Activated CD8-positive, alpha-beta T cell treated with anti-CD3 and anti-CD28 coated beads for 36 hours (primary cell): ENCODE results near the gene ZMYM4. TPM values are rescaled to one million over a fixed set of nuclear protein-coding genes. Genes with fewer than 3 reads are reported as not detected.
A peak's percentile ranks its signal among the peaks of the same experiment; 100 is the strongest.

Source experiments
- ATAC-seq: fragments of 200-7000 bp; cut with Tn5 transposase; one replicate; pipeline ENCODE4 v1.10.0; 2021; ENCODE audit warnings: mild to moderate bottlenecking, moderate library complexity
- CTCF ChIA-PET: fragments of 350-600 bp; sonication (Branson Sonifier 250); formaldehyde crosslinking; loops from one replicate; lab custom pipeline; 2021; ENCODE audit warnings: antibody characterized with exemption; lab: Charles Lee
- POLR2A ChIA-PET: fragments of 350-600 bp; sonication (Branson Sonifier 250); formaldehyde crosslinking; loops from one replicate; lab custom pipeline; 2021; ENCODE audit warnings: antibody characterized with exemption; lab: Charles Lee
- DNase-seq: peaks from one replicate; pipeline ENCODE4 v3.0.0-alpha.2; 2020
- H3K27ac Mint-ChIP-seq: one replicate; pipeline ENCODE4 v1.8.0; 2021; ENCODE audit warnings: mild to moderate bottlenecking, mixed read lengths
- H3K27me3 Mint-ChIP-seq: one replicate; pipeline ENCODE4 v1.8.0; 2021; ENCODE audit warnings: mixed read lengths
- H3K36me3 Mint-ChIP-seq: one replicate; pipeline ENCODE4 v1.8.0; 2021; ENCODE audit warnings: low read depth, mixed read lengths
- H3K4me1 Mint-ChIP-seq: one replicate; pipeline ENCODE4 v1.8.0; 2021; ENCODE audit warnings: low read depth, mixed read lengths
- H3K4me3 Mint-ChIP-seq: one replicate; pipeline ENCODE4 v1.8.0; 2021; ENCODE audit warnings: mild to moderate bottlenecking, moderate library complexity, mixed read lengths
- H3K9me3 Mint-ChIP-seq: one replicate; pipeline ENCODE4 v1.8.0; 2021; ENCODE audit warnings: mixed read lengths
- intact Hi-C: fragments of 100-400 bp; cut with micrococcal nuclease; formaldehyde crosslinking; loops from one replicate; pipeline ENCODE4 v1.10.0; 2022
- total RNA-seq, 2 experiments: library from RNA; stranded (reverse); gene quantifications; one replicate each; pipeline ENCODE4 v1.2.3, GENCODE V29; 2021
- TF ChIP-seq, protein P1 (sequence below): fragments of 200-600 bp; IDR thresholded peaks from one replicate; pipeline ENCODE4 v1.8.0; 2022; ENCODE audit warnings: antibody characterized with exemption, mild to moderate bottlenecking

Gene ZMYM4
- 10 to 100 TPM; 26.0 to 31.6 TPM for total RNA-seq

DNA sequence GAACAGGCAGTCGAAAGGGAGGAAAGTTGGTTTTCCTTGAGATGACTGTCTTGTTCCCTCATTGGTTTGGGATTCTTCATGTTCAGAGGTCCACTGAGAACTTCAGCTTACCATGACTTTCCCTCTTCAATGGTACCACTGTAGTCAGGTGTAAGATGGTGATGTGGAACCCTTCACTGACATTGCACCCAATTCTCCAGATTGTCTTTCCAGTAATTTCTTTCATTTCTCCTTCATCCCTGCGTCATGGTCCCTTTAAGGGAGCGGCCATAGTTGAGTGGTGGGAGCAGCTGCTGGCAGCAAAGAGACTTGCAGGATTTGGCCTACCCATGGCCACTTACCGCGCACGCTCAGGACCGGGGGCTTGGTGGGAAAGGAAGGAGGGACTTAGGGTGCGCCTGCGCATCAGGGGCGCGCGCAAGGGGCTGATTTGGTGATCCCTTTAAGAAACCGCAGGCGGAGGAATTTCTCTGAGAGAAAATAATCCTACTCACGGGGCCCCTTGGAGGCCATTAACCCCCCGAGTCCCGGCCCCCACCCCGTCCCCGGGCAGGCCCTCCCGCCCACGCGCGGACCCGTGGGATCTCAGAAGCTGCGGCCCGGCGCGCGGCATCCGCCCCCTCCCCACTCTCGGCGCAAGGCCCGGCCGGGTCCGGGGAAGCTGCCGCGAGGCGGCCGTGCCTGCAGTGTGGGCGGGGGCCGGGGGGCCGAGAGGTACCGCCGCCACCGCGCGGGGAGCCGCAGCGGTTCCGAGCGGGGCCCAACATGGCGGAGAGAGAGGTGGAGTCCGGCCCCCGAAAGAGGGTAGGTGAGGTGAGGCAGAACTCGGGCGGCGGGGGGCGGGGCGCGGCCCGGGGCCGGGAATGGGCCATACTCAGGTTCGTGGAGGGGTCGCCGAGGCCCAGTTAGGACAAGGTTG lies at the start of gene ZMYM4:
ZMYM4 (plus strand) TSS at position 428 of the 919 bp plus-strand sequence; CDS start at position 766, 338 bp downstream.
- H3K27me3 Mint-ChIP-seq = peaks cover 5% of the 10 kb centered on the region
- TF ChIP-seq, protein P1, sequence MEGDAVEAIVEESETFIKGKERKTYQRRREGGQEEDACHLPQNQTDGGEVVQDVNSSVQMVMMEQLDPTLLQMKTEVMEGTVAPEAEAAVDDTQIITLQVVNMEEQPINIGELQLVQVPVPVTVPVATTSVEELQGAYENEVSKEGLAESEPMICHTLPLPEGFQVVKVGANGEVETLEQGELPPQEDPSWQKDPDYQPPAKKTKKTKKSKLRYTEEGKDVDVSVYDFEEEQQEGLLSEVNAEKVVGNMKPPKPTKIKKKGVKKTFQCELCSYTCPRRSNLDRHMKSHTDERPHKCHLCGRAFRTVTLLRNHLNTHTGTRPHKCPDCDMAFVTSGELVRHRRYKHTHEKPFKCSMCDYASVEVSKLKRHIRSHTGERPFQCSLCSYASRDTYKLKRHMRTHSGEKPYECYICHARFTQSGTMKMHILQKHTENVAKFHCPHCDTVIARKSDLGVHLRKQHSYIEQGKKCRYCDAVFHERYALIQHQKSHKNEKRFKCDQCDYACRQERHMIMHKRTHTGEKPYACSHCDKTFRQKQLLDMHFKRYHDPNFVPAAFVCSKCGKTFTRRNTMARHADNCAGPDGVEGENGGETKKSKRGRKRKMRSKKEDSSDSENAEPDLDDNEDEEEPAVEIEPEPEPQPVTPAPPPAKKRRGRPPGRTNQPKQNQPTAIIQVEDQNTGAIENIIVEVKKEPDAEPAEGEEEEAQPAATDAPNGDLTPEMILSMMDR = no peak

DNA sequence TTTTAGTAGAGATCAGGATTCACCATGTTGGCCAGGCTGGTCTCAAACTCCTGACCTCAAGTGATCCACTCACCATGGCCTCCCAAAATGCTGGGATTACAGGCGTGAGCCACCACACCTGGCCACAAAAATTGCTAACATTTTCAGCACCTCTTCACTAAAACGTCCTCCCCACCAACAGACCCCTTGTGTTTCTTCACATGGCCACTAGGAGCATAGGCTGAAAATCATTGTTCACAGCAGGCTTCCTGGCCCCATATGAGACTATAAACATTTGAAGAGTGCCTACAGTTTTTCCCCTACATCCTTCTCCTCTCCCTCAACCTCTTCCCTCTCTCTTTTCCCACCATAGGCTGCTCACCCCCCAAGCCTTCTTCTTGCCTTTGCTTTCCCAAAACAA lies 47.5 kb upstream of the ZMYM4 start:
- H3K4me3 Mint-ChIP-seq = no peak overlapping the region
- intact Hi-C loops = no loop called here
- CTCF ChIA-PET = interaction anchor here (1.2 kb wide), 1 partner anchor 128 kb away, joined by 3 read pairs; no protein-coding TSS in a partner anchor
- no peaks in the 10 kb centered on the region for H3K36me3 Mint-ChIP-seq
- H3K27me3 Mint-ChIP-seq = no peaks in the 10 kb centered on the region
- POLR2A ChIA-PET = no interaction called here
- no peaks in the 10 kb centered on the region for H3K9me3 Mint-ChIP-seq
- no peak overlapping the region for H3K27ac Mint-ChIP-seq
- ATAC-seq = peak; percentile 77
- DNase-seq = peak; percentile 16
- TF ChIP-seq, protein P1 = peak; percentile 60
- H3K4me1 Mint-ChIP-seq = no peaks in the 10 kb centered on the region

More for the DNA sequence above, at the start of gene ZMYM4:
- Mint-ChIP-seq H3K36me3 (peaks cover 13% of the 10 kb centered on the region), H3K4me3 (peak within 1 kb of the TSS; percentile 83), H3K9me3 (no peaks in the 10 kb centered on the region), H3K4me1 (peaks cover 39% of the 10 kb centered on the region), H3K27ac (peak within 1 kb of the TSS; percentile 94)
- CTCF ChIA-PET = interaction anchor here (1.5 kb wide), 1 partner anchor 66 kb away, joined by 3 read pairs; no protein-coding TSS in a partner anchor
- intact Hi-C loops = loop anchor here (10.0 kb wide), 1 partner anchor 64 kb away; no protein-coding TSS in a partner anchor
- peak; percentile 94 for DNase-seq
- peak; percentile 98 for ATAC-seq
- POLR2A ChIA-PET = interaction anchor here (0.7 to 1.3 kb wide), 5 partner anchors 17 to 501 kb away, joined by 3 to 5 read pairs (median 3); partner anchors contain the start of genes CLSPN and SFPQ

DNA sequence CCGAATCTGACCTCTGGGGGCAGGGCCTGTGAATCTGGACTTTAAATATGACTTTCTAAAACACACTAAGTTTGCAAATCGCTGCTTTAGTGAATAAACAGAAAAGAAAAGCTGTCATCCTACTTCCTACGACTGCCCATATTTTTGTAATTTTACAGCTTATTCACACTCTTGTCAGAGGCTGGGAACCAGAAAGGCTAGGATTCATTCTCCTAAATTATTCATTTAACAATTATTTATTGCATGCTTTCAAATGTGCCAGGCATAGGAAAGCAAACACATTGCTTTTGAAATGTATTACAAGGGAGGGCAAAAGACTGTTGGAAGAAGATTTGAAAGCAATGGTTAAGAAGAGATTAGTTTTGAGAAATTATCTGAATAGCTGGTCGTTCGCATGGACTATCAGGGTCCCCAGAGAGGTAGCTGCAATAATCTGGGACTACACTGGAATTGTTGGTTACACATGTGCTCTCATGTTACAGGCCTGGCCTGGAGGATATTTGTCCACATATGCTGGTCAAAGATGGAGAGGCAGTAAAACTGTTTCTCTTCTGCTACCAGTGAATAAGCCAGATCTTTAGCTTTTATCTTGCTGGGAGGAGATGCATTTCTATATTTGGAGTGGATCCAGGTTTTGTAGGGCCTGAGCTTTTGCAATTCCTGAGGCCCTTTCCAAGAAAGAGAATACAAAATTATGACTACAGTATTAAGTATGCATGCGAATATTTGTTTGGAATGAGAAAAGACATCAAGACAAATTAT lies 46.0 kb upstream of the ZMYM4 start:
- Mint-ChIP-seq H3K4me1 (no peaks in the 10 kb centered on the region), H3K27ac (no peak overlapping the region), H3K36me3 (no peaks in the 10 kb centered on the region), H3K9me3 (no peaks in the 10 kb centered on the region), H3K4me3 (no peak overlapping the region), H3K27me3 (peaks cover 5% of the 10 kb centered on the region)
- no peak for ATAC-seq
- POLR2A ChIA-PET = no interaction called here
- CTCF ChIA-PET = interaction anchor here (0.7 to 1.4 kb wide), 5 partner anchors 11 to 228 kb away, joined by 3 to 5 read pairs (median 3); no protein-coding TSS in a partner anchor
- DNase-seq = no peak
- TF ChIP-seq, protein P1 = no peak
- intact Hi-C loops = no loop called here

DNA sequence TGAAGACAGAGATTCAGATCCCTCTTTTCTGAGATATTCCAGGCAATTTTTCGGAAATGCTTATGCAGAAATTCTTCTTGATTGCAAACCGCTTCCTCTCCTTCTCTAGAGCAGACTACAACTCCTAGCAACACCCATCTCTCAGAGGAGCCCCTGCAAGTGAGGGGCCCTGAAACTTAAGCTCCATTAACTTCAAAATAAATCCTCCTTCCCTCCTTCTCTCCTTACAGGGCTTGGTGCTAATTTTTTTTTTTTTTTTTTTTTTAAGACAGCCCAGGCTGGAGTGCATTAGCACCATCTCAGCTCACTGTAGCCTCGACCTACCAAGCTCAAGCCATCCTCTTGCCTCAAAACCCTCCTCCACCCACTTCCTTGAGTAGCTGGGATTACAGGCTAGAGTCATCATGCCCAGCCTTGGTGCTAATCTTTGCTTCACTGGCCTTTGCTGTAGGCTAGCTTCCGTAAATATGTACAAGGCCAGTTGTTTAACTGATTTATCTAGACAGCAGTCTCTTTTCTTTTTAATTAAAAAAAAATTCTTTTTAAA lies 45.4 kb upstream of the ZMYM4 start:
- H3K4me3 Mint-ChIP-seq = no peak overlapping the region
- H3K4me1 Mint-ChIP-seq = no peaks in the 10 kb centered on the region
- ChIA-PET CTCF (interaction anchor here (0.9 to 1.3 kb wide), 4 partner anchors 13 to 228 kb away, joined by 3 read pairs; no protein-coding TSS in a partner anchor), POLR2A (no interaction called here)
- TF ChIP-seq, protein P1 = no peak
- intact Hi-C loops = no loop called here
- no peak overlapping the region for H3K27ac Mint-ChIP-seq
- no peak for ATAC-seq
- no peaks in the 10 kb centered on the region for H3K9me3 Mint-ChIP-seq
- no peak for DNase-seq
- no peaks in the 10 kb centered on the region for H3K36me3 Mint-ChIP-seq
- H3K27me3 Mint-ChIP-seq = peaks cover 5% of the 10 kb centered on the region
